ENCODE measurements around the gene SORCS2. TPM values are rescaled to one million over a fixed set of nuclear protein-coding genes. Genes with fewer than 3 reads are reported as not detected.

The SORCS2 gene
- total RNA-seq, 1 donor: 0.27 TPM

DNA sequence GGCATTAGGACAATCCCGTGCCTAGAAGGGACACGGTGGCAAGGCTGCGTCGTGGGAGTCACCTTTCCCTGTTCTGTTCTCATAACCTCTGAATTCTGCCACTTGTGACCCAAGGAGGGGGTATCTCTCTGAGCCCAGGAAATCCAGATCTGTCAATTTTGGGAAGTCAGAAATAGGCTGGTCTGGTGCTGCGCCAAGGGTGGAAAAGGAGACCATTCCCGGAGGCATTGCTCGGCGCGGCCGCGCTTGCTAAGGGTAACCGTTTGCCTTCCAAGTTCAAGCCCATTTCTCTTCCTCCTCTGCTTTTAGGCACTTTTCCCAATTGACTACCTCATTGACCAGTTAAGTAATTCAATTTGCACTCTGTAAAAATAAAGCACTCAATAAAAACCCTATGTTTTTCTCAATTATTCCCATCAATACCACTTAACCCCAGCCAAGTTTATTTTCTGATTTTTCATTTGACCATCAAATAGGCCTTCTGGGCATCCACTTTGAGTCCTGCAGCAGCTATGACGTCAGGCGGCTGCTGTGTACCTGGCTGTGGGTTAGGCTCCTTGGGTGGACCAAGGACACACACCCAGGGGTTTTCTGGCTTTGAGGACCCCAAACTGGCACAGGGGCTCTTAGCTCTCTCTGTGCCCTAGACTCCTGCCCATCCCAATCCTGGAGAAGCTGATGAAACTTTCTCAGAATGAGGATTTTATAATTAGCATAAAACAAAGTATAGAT lies 12.5 kb downstream of the SORCS2 start:
- TF ChIP-seq, protein P1, sequence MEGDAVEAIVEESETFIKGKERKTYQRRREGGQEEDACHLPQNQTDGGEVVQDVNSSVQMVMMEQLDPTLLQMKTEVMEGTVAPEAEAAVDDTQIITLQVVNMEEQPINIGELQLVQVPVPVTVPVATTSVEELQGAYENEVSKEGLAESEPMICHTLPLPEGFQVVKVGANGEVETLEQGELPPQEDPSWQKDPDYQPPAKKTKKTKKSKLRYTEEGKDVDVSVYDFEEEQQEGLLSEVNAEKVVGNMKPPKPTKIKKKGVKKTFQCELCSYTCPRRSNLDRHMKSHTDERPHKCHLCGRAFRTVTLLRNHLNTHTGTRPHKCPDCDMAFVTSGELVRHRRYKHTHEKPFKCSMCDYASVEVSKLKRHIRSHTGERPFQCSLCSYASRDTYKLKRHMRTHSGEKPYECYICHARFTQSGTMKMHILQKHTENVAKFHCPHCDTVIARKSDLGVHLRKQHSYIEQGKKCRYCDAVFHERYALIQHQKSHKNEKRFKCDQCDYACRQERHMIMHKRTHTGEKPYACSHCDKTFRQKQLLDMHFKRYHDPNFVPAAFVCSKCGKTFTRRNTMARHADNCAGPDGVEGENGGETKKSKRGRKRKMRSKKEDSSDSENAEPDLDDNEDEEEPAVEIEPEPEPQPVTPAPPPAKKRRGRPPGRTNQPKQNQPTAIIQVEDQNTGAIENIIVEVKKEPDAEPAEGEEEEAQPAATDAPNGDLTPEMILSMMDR (IDR thresholded peaks at IDR 0.05; ENCODE audit: insufficient read depth, low read length): no peak
- no peak overlapping the region for H3K4me3 ChIP-seq (ENCODE audit: low read depth, low read length)
- DNase-seq (ENCODE audit: low read depth): no peak

DNA sequence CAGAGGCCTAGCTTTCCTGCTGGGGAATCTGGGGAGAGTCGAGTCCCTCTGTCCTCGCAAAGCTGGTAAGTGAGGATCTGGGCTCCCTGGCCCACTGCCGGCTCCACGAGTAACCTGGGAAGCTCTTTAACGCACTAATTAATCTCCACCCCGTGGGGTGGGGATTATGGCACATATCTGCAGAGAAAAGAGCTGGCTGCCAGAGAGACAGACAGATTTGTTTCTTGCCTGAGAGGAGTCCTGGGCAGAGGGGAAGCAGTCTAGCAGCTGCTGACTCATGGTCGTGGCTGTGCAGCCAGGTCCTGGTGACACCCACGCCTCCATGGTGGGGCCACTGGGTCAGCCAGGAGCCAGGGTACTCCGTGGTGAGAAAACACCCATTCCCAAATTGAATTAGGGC lies 14.0 kb downstream of the SORCS2 start:
- TF ChIP-seq, protein P1 (IDR thresholded peaks at IDR 0.05; ENCODE audit: insufficient read depth, low read length): no peak
- DNase-seq (ENCODE audit: low read depth): peak; percentile 70
- no peak overlapping the region for H3K4me3 ChIP-seq (ENCODE audit: low read depth, low read length)

DNA sequence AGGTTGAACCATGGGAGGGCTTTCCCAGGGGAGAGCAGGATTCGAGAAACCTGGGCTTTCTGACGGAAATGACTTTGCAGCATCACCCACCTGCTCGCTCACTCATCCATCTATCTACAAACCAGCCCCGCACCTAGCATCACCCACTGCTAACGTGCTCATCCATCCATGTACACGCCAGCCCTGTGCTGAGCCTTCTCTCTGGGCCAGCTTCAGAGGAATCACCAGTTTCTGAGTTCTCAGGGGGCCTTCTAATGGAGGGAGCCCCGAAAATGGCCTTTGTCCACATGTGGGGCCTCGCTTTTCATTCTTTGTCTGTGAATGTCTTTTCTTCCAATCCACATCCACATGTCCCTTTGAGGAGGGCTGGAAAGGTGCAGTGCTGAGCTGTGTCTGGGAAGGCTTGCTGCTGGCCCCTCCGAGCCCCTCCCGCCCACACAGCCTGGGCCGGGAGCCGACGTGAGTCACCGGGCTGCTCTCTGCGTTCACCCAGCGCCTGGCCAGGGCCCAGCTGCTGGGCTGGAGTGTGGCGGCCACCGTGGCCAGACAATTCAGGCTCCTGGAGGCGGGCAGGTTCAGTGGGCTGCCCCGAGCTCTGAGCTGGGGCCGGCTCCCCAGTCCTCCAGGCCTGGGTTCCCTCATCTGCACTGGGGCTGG lies 14.7 kb downstream of the SORCS2 start:
- TF ChIP-seq, protein P1 (IDR thresholded peaks at IDR 0.05; ENCODE audit: insufficient read depth, low read length): no peak
- H3K4me3 ChIP-seq (ENCODE audit: low read depth, low read length): peak overlapping the region; percentile 25
- DNase-seq (ENCODE audit: low read depth): peak; percentile 82

DNA sequence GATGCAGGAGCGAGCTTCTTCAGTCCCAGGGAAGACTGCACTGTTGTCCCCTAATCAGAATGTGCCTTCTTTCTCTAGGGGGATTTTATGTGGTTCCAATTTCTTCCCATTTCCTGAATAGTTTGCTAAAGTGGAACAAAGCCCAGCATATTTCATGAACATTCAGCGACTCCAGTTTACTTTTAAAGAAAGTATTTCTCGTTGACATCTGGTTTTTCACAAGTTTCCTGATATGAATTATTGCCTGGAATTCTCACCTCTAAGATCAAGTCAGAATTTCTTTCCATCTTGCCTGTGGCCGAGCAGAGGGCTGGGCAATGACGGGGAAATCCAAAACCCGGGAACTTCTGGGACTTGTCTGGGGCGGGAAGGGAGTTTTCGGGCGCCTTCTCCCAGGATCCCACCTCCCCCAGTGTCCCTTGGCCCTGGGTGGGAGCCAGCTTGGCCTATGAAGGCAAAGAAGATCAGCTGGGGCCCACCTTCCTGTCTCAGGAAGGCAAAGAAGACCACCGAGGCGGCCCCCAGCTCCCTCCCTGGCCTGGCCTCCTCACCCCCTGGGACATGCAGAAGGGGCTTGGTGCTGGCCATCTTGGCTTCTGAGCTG lies 15.4 kb downstream of the SORCS2 start:
- peak overlapping the region; percentile 2 for H3K4me3 ChIP-seq (ENCODE audit: low read depth, low read length)
- TF ChIP-seq, protein P1 (IDR thresholded peaks at IDR 0.05; ENCODE audit: insufficient read depth, low read length): no peak
- peak; percentile 69 for DNase-seq (ENCODE audit: low read depth)

DNA sequence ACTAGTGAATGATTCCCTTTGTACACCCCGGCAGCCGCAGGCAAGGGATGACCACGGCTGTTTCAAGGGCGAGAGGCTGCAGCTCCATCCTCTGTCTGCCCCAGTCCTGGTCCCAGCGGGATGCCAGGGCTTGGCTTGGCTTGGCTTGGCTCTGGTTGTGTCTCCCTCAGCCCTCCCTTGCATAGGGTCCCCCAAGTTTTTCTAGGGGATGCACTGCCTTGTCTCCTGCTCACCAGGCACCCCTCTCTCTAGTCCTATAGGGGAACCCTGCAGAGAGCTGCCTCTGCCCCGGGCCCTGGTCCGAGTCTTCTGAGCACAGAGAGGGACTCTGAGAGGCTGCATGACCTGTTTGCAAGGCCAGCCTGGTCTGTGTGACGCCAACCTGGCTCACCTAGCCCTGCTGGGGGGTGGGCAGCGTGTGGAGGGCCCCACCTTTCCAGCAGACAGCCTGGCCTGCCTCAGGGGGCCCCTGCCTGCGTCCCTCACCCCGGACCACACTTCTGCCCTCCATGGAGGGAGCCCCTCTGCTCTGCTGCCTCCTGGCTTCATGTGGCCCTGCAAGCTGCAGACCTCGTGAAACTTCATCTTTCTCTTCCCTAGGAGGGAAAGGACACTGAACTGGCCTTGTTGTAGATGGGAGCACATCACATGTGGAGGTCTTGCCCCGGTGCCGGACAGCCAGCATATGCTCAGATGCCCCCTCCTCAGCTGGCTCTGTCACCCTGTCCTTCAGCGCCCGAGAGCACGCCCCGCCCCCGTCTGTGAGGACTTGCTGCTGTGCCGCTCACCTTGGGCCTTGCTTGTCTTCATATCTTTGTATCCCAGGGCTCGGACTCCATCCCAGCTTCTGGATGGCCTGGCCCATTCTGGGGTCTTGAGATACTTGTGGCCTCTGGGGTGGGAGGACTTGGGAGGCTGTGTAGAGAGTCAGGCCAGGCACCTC lies 16.4 kb downstream of the SORCS2 start:
- DNase-seq (ENCODE audit: low read depth): no peak
- H3K4me3 ChIP-seq (ENCODE audit: low read depth, low read length): no peak overlapping the region
- TF ChIP-seq, protein P1 (IDR thresholded peaks at IDR 0.05; ENCODE audit: insufficient read depth, low read length): no peak

DNA sequence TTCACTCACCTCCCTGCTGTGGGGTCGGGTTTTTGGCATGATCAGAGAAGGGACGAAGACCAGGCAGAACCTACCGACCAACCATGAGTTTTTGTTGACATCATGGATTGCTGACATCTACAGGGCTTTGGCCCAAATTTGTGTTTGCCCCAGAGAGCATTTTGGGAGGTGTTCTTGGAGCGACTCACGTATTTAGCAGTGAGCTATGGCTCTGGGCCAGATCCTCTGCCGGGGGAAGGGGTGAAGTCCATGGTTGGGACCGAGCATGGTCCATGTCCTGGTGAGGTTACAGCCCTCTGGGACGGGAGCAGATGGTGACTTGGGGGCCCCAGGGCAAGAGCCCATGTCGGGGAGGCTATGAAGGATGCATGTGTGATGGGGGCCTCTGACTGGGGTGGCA lies 17.4 kb downstream of the SORCS2 start:
- H3K4me3 ChIP-seq (ENCODE audit: low read depth, low read length): no peak overlapping the region
- TF ChIP-seq, protein P1 (IDR thresholded peaks at IDR 0.05; ENCODE audit: insufficient read depth, low read length): no peak
- DNase-seq (ENCODE audit: low read depth): peak; percentile 42
